Measurements from ENCODE around the gene ZDHHC17.

The ZDHHC17 gene

DNA sequence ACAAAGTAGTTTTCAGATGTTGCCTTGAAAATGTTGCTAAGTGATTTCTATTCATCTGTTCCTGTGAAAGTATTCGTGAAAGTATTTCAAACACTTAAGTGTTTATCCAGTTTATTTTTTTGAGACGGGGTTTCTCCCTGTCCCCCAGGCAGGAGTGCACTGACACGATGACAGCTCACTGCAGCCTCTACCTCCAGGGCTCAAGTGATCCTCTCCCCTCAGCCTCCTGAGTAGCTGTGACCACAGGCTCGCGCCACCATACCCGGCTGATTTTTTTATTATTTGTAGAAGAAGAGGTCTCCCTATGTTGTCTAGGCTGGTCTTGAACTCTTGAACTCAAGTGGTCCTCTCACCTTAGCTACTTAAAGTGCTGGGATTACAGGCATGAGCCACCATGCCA, 1.7 kb downstream of the ZDHHC17 start:
- H3K27me3 ChIP-seq (ENCODE audit: control insufficient read depth in 1 of 2, insufficient read depth in 1 of 2, low read length in 2 of 2): no peaks in the 10 kb centered on the region
- H2AK5ac ChIP-seq (ENCODE audit: low read length, severe bottlenecking): no peak overlapping the region
- H3K23ac ChIP-seq (ENCODE audit: low read length in 2 of 2): no peak overlapping the region
- H2BK12ac ChIP-seq (ENCODE audit: low read length in 2 of 2): no peak overlapping the region
- H3K4me2 ChIP-seq (ENCODE audit: low read length, poor library complexity, severe bottlenecking): peak overlapping the region; percentile 75
- peak overlapping the region; percentile 98 for H3K9ac ChIP-seq (ENCODE audit: low read length)
- H3K4me3 ChIP-seq (ENCODE audit: insufficient read depth in 1 of 2, low read depth in 1 of 2, low read length in 2 of 2): peak overlapping the region in 1 of 2 experiments; percentile 95
- no peak overlapping the region for H4K91ac ChIP-seq (ENCODE audit: low read length)
- H4K8ac ChIP-seq (ENCODE audit: low read length): no peak overlapping the region
- no peak overlapping the region for H3K27ac ChIP-seq (ENCODE audit: low read length, poor library complexity, severe bottlenecking)
- no peak overlapping the region for H2BK5ac ChIP-seq (ENCODE audit: low read depth, low read length, poor library complexity, severe bottlenecking)
- no peak overlapping the region for H2BK15ac ChIP-seq (ENCODE audit: low read depth, poor library complexity, severe bottlenecking)
- no peak overlapping the region for H2BK120ac ChIP-seq (ENCODE audit: low read depth, low read length)
- no peak for DNase-seq
- H3K14ac ChIP-seq (ENCODE audit: low read length in 2 of 2): no peak overlapping the region
- 93% methylated on average over 3 of the region's 6 CpGs for WGBS
- no peaks in the 10 kb centered on the region for H3K9me3 ChIP-seq (ENCODE audit: control insufficient read depth, low read length)
- no peak overlapping the region for H3K4ac ChIP-seq (ENCODE audit: low read depth in 1 of 2, low read length in 2 of 2)
- peaks cover 3% of the 10 kb centered on the region for H3K79me1 ChIP-seq (replicated peaks; ENCODE audit: low read length, poor library complexity, severe bottlenecking)
- no peak overlapping the region for H3K18ac ChIP-seq (ENCODE audit: low read depth in 1 of 2, low read length in 2 of 2)
- no peak overlapping the region for H2AFZ ChIP-seq (ENCODE audit: low read depth, low read length)
- no peaks in the 10 kb centered on the region for H3K36me3 ChIP-seq (ENCODE audit: control insufficient read depth in 1 of 2, insufficient read depth in 2 of 2, low read depth in 1 of 2, low read length in 2 of 2)
- peaks cover 5% of the 10 kb centered on the region for H3K4me1 ChIP-seq (ENCODE audit: control insufficient read depth, insufficient read depth, low read depth, low read length)

DNA sequence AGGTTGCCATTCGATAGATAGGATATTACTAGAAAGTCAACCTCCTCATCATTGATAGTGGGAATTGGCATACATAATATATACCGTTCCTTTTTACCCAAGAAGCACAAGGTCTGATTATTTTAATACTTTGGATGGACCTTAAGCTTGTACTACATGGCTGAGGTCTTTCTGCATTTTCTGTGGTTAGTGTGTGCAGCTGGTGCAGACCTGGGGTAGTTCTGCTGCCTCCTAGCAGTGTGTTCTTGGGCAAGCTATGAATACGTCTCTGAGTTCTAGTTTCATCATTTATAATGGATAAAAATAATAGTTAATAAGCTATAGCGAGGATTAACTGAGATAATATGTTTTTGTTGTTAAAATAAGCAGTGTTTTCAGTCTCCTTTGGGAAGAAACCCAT, 2.2 kb downstream of the ZDHHC17 start:
- H3K27ac ChIP-seq (ENCODE audit: low read length, poor library complexity, severe bottlenecking): no peak overlapping the region
- H3K27me3 ChIP-seq (ENCODE audit: control insufficient read depth in 1 of 2, insufficient read depth in 1 of 2, low read length in 2 of 2): no peaks in the 10 kb centered on the region
- peaks cover 5% of the 10 kb centered on the region for H3K4me1 ChIP-seq (ENCODE audit: control insufficient read depth, insufficient read depth, low read depth, low read length)

DNA sequence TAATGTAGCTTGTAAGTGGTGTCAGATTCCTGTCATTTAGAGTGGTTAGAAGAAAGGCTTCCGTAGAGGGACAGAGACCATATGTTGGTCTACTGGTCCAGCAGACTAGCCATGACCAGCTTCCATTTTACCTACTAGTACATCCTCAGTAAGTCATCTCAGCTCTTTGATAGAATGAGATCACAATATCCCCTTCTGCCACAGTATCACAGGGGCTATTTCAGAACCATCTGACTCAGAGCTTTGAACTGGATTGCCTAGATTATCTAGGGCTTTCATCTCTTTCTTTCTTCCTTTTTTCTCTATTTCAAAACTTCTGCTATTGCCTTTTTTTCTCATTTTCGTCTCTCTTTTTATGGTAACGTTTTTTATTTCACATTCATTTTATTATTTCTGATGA, 4.7 kb downstream of the ZDHHC17 start:
- Histone ChIP-seq H3K27ac (ENCODE audit: low read length, poor library complexity, severe bottlenecking) (no peak overlapping the region), H3K36me3 (ENCODE audit: control insufficient read depth in 1 of 2, insufficient read depth in 2 of 2, low read depth in 1 of 2, low read length in 2 of 2) (peaks cover 3 to 5% of the 10 kb centered on the region in 2 experiments), H2BK12ac (ENCODE audit: low read length in 2 of 2) (no peak overlapping the region), H3K4me1 (ENCODE audit: control insufficient read depth, insufficient read depth, low read depth, low read length) (peaks cover 5% of the 10 kb centered on the region), H2AFZ (ENCODE audit: low read depth, low read length) (no peak overlapping the region), H3K18ac (ENCODE audit: low read depth in 1 of 2, low read length in 2 of 2) (no peak overlapping the region), H3K4me2 (ENCODE audit: low read length, poor library complexity, severe bottlenecking) (no peak overlapping the region), H2BK120ac (ENCODE audit: low read depth, low read length) (no peak overlapping the region), H2BK15ac (ENCODE audit: low read depth, poor library complexity, severe bottlenecking) (no peak overlapping the region), H3K79me1 (replicated peaks; ENCODE audit: low read length, poor library complexity, severe bottlenecking) (peaks cover 4% of the 10 kb centered on the region), H3K4me3 (ENCODE audit: insufficient read depth in 1 of 2, low read depth in 1 of 2, low read length in 2 of 2) (no peak overlapping the region), H3K14ac (ENCODE audit: low read length in 2 of 2) (no peak overlapping the region), H3K9ac (ENCODE audit: low read length) (no peak overlapping the region), H3K27me3 (ENCODE audit: control insufficient read depth in 1 of 2, insufficient read depth in 1 of 2, low read length in 2 of 2) (no peaks in the 10 kb centered on the region), H4K91ac (ENCODE audit: low read length) (no peak overlapping the region), H2AK5ac (ENCODE audit: low read length, severe bottlenecking) (no peak overlapping the region), H3K4ac (ENCODE audit: low read depth in 1 of 2, low read length in 2 of 2) (no peak overlapping the region), H4K8ac (ENCODE audit: low read length) (no peak overlapping the region), H3K23ac (ENCODE audit: low read length in 2 of 2) (no peak overlapping the region), H3K9me3 (ENCODE audit: control insufficient read depth, low read length) (no peaks in the 10 kb centered on the region), H2BK5ac (ENCODE audit: low read depth, low read length, poor library complexity, severe bottlenecking) (no peak overlapping the region)
- no peak for DNase-seq
- WGBS: 86% methylated on average over 1 of the region's 3 CpGs

More for the DNA sequence above, 2.2 kb downstream of the ZDHHC17 start:
- 100% methylated on average over 1 of the region's 4 CpGs for WGBS
- no peak overlapping the region for H2BK5ac ChIP-seq (ENCODE audit: low read depth, low read length, poor library complexity, severe bottlenecking)
- H3K36me3 ChIP-seq (ENCODE audit: control insufficient read depth in 1 of 2, insufficient read depth in 2 of 2, low read depth in 1 of 2, low read length in 2 of 2): no peaks in the 10 kb centered on the region
- H4K8ac ChIP-seq (ENCODE audit: low read length): no peak overlapping the region
- peak overlapping the region in 1 of 2 experiments; percentile 95 for H3K4me3 ChIP-seq (ENCODE audit: insufficient read depth in 1 of 2, low read depth in 1 of 2, low read length in 2 of 2)
- no peak overlapping the region for H2AFZ ChIP-seq (ENCODE audit: low read depth, low read length)
- H3K9me3 ChIP-seq (ENCODE audit: control insufficient read depth, low read length): no peaks in the 10 kb centered on the region
- no peak overlapping the region for H2BK120ac ChIP-seq (ENCODE audit: low read depth, low read length)
- H3K9ac ChIP-seq (ENCODE audit: low read length): no peak overlapping the region
- H2AK5ac ChIP-seq (ENCODE audit: low read length, severe bottlenecking): no peak overlapping the region
- H3K23ac ChIP-seq (ENCODE audit: low read length in 2 of 2): no peak overlapping the region
- H3K18ac ChIP-seq (ENCODE audit: low read depth in 1 of 2, low read length in 2 of 2): no peak overlapping the region
- no peak for DNase-seq
- H2BK15ac ChIP-seq (ENCODE audit: low read depth, poor library complexity, severe bottlenecking): no peak overlapping the region
- H3K79me1 ChIP-seq (replicated peaks; ENCODE audit: low read length, poor library complexity, severe bottlenecking): peaks cover 3% of the 10 kb centered on the region
- H3K14ac ChIP-seq (ENCODE audit: low read length in 2 of 2): no peak overlapping the region
- H2BK12ac ChIP-seq (ENCODE audit: low read length in 2 of 2): no peak overlapping the region
- H4K91ac ChIP-seq (ENCODE audit: low read length): no peak overlapping the region
- H3K4me2 ChIP-seq (ENCODE audit: low read length, poor library complexity, severe bottlenecking): no peak overlapping the region
- H3K4ac ChIP-seq (ENCODE audit: low read depth in 1 of 2, low read length in 2 of 2): no peak overlapping the region

DNA sequence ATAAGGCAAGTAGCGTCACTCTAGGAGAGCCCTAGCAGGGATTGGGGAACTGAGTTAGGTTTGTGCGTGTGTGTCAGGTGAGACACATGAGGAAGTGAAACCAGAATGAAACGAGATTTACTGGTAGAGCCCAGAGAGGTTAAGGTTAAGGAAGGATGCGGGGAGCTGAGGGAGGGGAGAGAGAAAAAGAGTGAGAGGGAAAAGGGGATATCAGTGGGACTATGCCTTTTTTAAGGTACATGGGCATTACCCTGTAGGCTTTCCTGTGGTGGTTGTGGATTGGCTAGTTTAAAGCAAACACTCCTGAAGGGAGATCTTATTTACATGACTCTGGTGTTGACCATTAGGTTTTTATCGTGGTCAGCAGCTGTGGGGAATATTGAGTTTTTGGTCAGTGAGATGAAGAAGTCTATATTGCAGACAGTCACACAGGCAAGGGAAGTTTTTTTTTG, 13.9 kb downstream of the ZDHHC17 start:
- Histone ChIP-seq H2BK12ac (ENCODE audit: low read length in 2 of 2) (peak overlapping the region in 1 of 2 experiments; percentile 39), H4K91ac (ENCODE audit: low read length) (no peak overlapping the region), H3K4me3 (ENCODE audit: insufficient read depth in 1 of 2, low read depth in 1 of 2, low read length in 2 of 2) (no peak overlapping the region), H2BK120ac (ENCODE audit: low read depth, low read length) (no peak overlapping the region), H2AK5ac (ENCODE audit: low read length, severe bottlenecking) (peak overlapping the region; percentile 37), H2BK15ac (ENCODE audit: low read depth, poor library complexity, severe bottlenecking) (no peak overlapping the region), H3K79me1 (replicated peaks; ENCODE audit: low read length, poor library complexity, severe bottlenecking) (peaks cover 6% of the 10 kb centered on the region), H3K4ac (ENCODE audit: low read depth in 1 of 2, low read length in 2 of 2) (no peak overlapping the region), H3K23ac (ENCODE audit: low read length in 2 of 2) (no peak overlapping the region), H3K14ac (ENCODE audit: low read length in 2 of 2) (no peak overlapping the region), H2AFZ (ENCODE audit: low read depth, low read length) (no peak overlapping the region), H3K27ac (ENCODE audit: low read length, poor library complexity, severe bottlenecking) (no peak overlapping the region), H3K4me1 (ENCODE audit: control insufficient read depth, insufficient read depth, low read depth, low read length) (no peaks in the 10 kb centered on the region), H3K18ac (ENCODE audit: low read depth in 1 of 2, low read length in 2 of 2) (peak overlapping the region in 1 of 2 experiments; percentile 33), H3K9ac (ENCODE audit: low read length) (no peak overlapping the region), H3K4me2 (ENCODE audit: low read length, poor library complexity, severe bottlenecking) (no peak overlapping the region), H3K9me3 (ENCODE audit: control insufficient read depth, low read length) (no peaks in the 10 kb centered on the region), H3K36me3 (ENCODE audit: control insufficient read depth in 1 of 2, insufficient read depth in 2 of 2, low read depth in 1 of 2, low read length in 2 of 2) (peaks cover 2 to 3% of the 10 kb centered on the region in 2 experiments), H4K8ac (ENCODE audit: low read length) (no peak overlapping the region), H2BK5ac (ENCODE audit: low read depth, low read length, poor library complexity, severe bottlenecking) (no peak overlapping the region), H3K27me3 (ENCODE audit: control insufficient read depth in 1 of 2, insufficient read depth in 1 of 2, low read length in 2 of 2) (no peaks in the 10 kb centered on the region)
- WGBS: 92% methylated on average over 5 of the region's 5 CpGs
- DNase-seq: no peak
